HFFc6 (cell line): ENCODE data around the gene KCNMA1. TPM values are rescaled to one million over a fixed set of nuclear protein-coding genes. Genes with fewer than 3 reads are reported as not detected.

ENCODE experiments used
- DNase-seq: peaks from one replicate; pipeline ENCODE4 v3.0.0-alpha.2; 2018
- H3K27ac Mint-ChIP-seq: 2 replicates; pipeline ENCODE4 v1.8.0; 2020; ENCODE audit warnings: mild to moderate bottlenecking, mixed read lengths
- H3K27me3 Mint-ChIP-seq: 2 replicates; pipeline ENCODE4 v1.8.0; 2021; ENCODE audit warnings: mild to moderate bottlenecking, moderate library complexity, mixed read lengths; ENCODE audit not compliant: insufficient read depth
- H3K36me3 Mint-ChIP-seq: 2 replicates; pipeline ENCODE4 v1.8.0; 2021; ENCODE audit warnings: low read depth, mixed read lengths
- H3K4me1 Mint-ChIP-seq: 2 replicates; pipeline ENCODE4 v1.8.0; 2020; ENCODE audit warnings: low read depth, mixed read lengths
- H3K4me3 Mint-ChIP-seq: 2 replicates; pipeline ENCODE4 v1.8.0; 2020; ENCODE audit warnings: mild to moderate bottlenecking, moderate library complexity, mixed read lengths
- H3K9me3 Mint-ChIP-seq: 2 replicates; pipeline ENCODE4 v1.8.0; 2020; ENCODE audit warnings: mild to moderate bottlenecking, mixed read lengths
- CTCF ChIP-seq: fragments of 200-600 bp; sonication (generic); IDR thresholded peaks from 2 replicates; pipeline ENCODE4 v1.5.0; 2021; ENCODE audit warnings: antibody characterized with exemption, mild to moderate bottlenecking
- total RNA-seq, 6 experiments: library from RNA; stranded (reverse); fragmentation: NEBNext Ultra II Directional; extraction: Animal tissue kit (Norgen Biotek cat#: 25700); gene quantifications; 2 replicates in 1 of 6; 3 replicates in 5 of 6; pipeline ENCODE4 v1.2.3, GENCODE V29; 2021

Gene KCNMA1
- total RNA-seq, 6 experiments from 2014 or later: 87.1 to 191 (median 93.5) TPM

- peaks cover 37% of the 10 kb centered on the region for H3K4me1 Mint-ChIP-seq
- H3K9me3 Mint-ChIP-seq: no peaks in the 10 kb centered on the region
- H3K36me3 Mint-ChIP-seq: peaks cover 7% of the 10 kb centered on the region; the same call in 1 of the 2 replicates
- TF ChIP-seq CTCF: no peak
- H3K27me3 Mint-ChIP-seq: peaks cover 6% of the 10 kb centered on the region; the same call in 1 of the 2 replicates
- no peak overlapping the region for H3K27ac Mint-ChIP-seq
- no peak overlapping the region for H3K4me3 Mint-ChIP-seq
- no peak for DNase-seq
Measured at GRCh38 chr10:77452952-77453564, 184.6 kb downstream of the KCNMA1 start.

- H3K27ac Mint-ChIP-seq: no peak overlapping the region
- peaks cover 4% of the 10 kb centered on the region; the same call in 1 of the 2 replicates for H3K27me3 Mint-ChIP-seq
- H3K4me1 Mint-ChIP-seq: peaks cover 28% of the 10 kb centered on the region
- H3K36me3 Mint-ChIP-seq: peaks cover 13% of the 10 kb centered on the region
- no peak for DNase-seq
- no peaks in the 10 kb centered on the region for H3K9me3 Mint-ChIP-seq
- H3K4me3 Mint-ChIP-seq: no peak overlapping the region
- no peak for TF ChIP-seq CTCF
Measured at GRCh38 chr10:77451886-77452285, 185.7 kb downstream of the KCNMA1 start.

- TF ChIP-seq CTCF: no peak
- Mint-ChIP-seq H3K4me1 (no peaks in the 10 kb centered on the region), H3K36me3 (peaks cover 9% of the 10 kb centered on the region; the same call in 1 of the 2 replicates), H3K27ac (no peak overlapping the region), H3K9me3 (no peaks in the 10 kb centered on the region), H3K27me3 (peaks cover 3% of the 10 kb centered on the region), H3K4me3 (no peak overlapping the region)
- DNase-seq: no peak
Measured at GRCh38 chr10:77448226-77448625, 189.4 kb downstream of the KCNMA1 start.

GRCh38 chr10:77446700-77447099 is 190.9 kb downstream of the KCNMA1 start:
- no peak for DNase-seq
- no peak overlapping the region for H3K4me3 Mint-ChIP-seq
- no peak for TF ChIP-seq CTCF

GRCh38 chr10:77445547-77445946 is 192.1 kb downstream of the KCNMA1 start:
- Mint-ChIP-seq H3K27me3 (peaks cover 3% of the 10 kb centered on the region), H3K4me3 (no peak overlapping the region), H3K9me3 (no peaks in the 10 kb centered on the region), H3K27ac (no peak overlapping the region), H3K4me1 (peaks cover 10% of the 10 kb centered on the region), H3K36me3 (peaks cover 11% of the 10 kb centered on the region)
- TF ChIP-seq CTCF: no peak
- no peak for DNase-seq

More at GRCh38 chr10:77446700-77447099, 190.9 kb downstream of the KCNMA1 start:
- peaks cover 11% of the 10 kb centered on the region for H3K36me3 Mint-ChIP-seq
- no peak overlapping the region; the same call in 1 of the 2 replicates for H3K27ac Mint-ChIP-seq
- no peaks in the 10 kb centered on the region for H3K9me3 Mint-ChIP-seq
- H3K4me1 Mint-ChIP-seq: peaks cover 1% of the 10 kb centered on the region; the same call in 1 of the 2 replicates
- H3K27me3 Mint-ChIP-seq: peaks cover 5% of the 10 kb centered on the region
